Endothelial cell of umbilical vein (primary cell): ENCODE results near the gene MAN2B1.

Source experiments
- EZH2 ChIP-seq: IDR thresholded peaks from 2 replicates; pipeline ENCODE4 v1.6.1; 2012; ENCODE audit warnings: borderline replicate concordance, low read depth, mild to moderate bottlenecking, moderate library complexity, low read length, inconsistent platforms; ENCODE audit not compliant: severe bottlenecking
- MAX ChIP-seq: IDR thresholded peaks from 2 replicates; pipeline ENCODE4 v1.6.1; 2011; ENCODE audit not compliant: insufficient read depth, insufficient read length
- POLR2A ChIP-seq: IDR thresholded peaks from 2 replicates; pipeline ENCODE4 v1.6.1; 2012; ENCODE audit warnings: low read depth, mild to moderate bottlenecking, control low read depth, low read length
- POLR2AphosphoS5 ChIP-seq: IDR thresholded peaks from 2 replicates; pipeline ENCODE4 v1.6.1; 2012; ENCODE audit warnings: low read depth, mild to moderate bottlenecking, control low read depth, low read length, moderate library complexity; ENCODE audit not compliant: insufficient read depth
- TF ChIP-seq, protein P1 (sequence below), 2 donors: IDR thresholded peaks; 1 replicate in 1 of 2; 2 replicates in 1 of 2; pipeline ENCODE4 v1.5.1; 2011; ENCODE audit warnings: low read length in 2 of 2, mild to moderate bottlenecking in 2 of 2, moderate library complexity in 2 of 2, control low read depth in 1 of 2, inconsistent platforms in 1 of 2, low read depth in 1 of 2; ENCODE audit not compliant: insufficient read depth in 1 of 2; ENCODE audit errors: extremely low read depth in 1 of 2

DNA sequence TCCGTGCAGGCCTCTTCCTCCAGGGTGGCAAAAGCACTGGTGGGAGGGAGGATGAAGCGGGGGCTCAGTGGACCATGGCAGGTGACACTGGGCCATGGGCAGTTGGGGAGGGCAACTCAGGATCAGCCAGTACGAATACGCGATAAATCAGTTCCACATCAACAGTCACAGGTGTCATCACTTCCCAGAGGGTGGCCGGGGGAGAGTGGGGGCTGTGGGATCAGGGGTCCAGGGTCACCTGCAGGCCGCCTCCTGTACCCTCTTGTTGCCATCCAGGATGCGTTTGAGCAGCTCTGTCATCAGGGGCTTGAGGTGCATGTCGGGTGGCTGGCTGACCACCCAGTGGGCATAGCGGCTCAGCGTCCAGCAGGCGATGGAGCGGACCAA, 39.8 kb upstream of the MAN2B1 start:
- TF ChIP-seq POLR2AphosphoS5, result no peak
- no peak for TF ChIP-seq EZH2
- TF ChIP-seq, protein P1, sequence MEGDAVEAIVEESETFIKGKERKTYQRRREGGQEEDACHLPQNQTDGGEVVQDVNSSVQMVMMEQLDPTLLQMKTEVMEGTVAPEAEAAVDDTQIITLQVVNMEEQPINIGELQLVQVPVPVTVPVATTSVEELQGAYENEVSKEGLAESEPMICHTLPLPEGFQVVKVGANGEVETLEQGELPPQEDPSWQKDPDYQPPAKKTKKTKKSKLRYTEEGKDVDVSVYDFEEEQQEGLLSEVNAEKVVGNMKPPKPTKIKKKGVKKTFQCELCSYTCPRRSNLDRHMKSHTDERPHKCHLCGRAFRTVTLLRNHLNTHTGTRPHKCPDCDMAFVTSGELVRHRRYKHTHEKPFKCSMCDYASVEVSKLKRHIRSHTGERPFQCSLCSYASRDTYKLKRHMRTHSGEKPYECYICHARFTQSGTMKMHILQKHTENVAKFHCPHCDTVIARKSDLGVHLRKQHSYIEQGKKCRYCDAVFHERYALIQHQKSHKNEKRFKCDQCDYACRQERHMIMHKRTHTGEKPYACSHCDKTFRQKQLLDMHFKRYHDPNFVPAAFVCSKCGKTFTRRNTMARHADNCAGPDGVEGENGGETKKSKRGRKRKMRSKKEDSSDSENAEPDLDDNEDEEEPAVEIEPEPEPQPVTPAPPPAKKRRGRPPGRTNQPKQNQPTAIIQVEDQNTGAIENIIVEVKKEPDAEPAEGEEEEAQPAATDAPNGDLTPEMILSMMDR (IDR thresholded peaks at IDR 0.05; ENCODE audit: extremely low read depth in 1 of 2, insufficient read depth in 1 of 2, low read depth in 1 of 2, low read length in 2 of 2), result no peak
- no peak for TF ChIP-seq POLR2A
- no peak for TF ChIP-seq MAX
